ENCODE results near the gene RCAN1. TPM values are rescaled to one million over a fixed set of nuclear protein-coding genes. Genes with fewer than 3 reads are reported as not detected.

Gene RCAN1
- total RNA-seq, 1 experiment from 2014 or later = 9.7 TPM

- no peak overlapping the region for H3K9ac ChIP-seq (ENCODE audit: low read length)
- no peaks in the 10 kb centered on the region for H3K9me2 ChIP-seq (ENCODE audit: insufficient read depth)
- H3K4me2 ChIP-seq (ENCODE audit: low read length) = no peak overlapping the region
- H3K4me3 ChIP-seq (replicated peaks in 1 of 2; ENCODE audit: low read depth in 1 of 2, low read length in 2 of 2) = no peak overlapping the region
- no TSS peak for BruUV-seq (replicated peaks)
- no peaks in the 10 kb centered on the region for H3K36me3 ChIP-seq (ENCODE audit: control insufficient read depth in 1 of 2, insufficient read depth in 2 of 2, low read length in 2 of 2)
- RAD21 ChIA-PET (ENCODE audit: low non-redundant PET in 1 of 2, low total read pairs in 2 of 2, uncharacterized antibody in 2 of 2, unreplicated experiment in 2 of 2) = no interaction called here
- H2AFZ ChIP-seq (ENCODE audit: low read depth, low read length, poor library complexity, severe bottlenecking) = no peak overlapping the region
- CTCF ChIA-PET = no interaction called here
- H3K4me1 ChIP-seq (ENCODE audit: control insufficient read depth in 1 of 2, insufficient read depth in 2 of 2, low read length in 2 of 2) = no peaks in the 10 kb centered on the region
- H3K27ac ChIP-seq (ENCODE audit: low read depth, low read length) = no peak overlapping the region
- TF ChIP-seq POLR2A (IDR thresholded peaks at IDR 0.05; ENCODE audit: borderline replicate concordance, extremely low read depth, insufficient read depth, insufficient read length) (no peak), EZH2phosphoT487 (IDR thresholded peaks at IDR 0.05; ENCODE audit: borderline replicate concordance) (no peak), SIN3A (IDR thresholded peaks at IDR 0.05; ENCODE audit: low read depth) (no peak), CEBPB (IDR thresholded peaks at IDR 0.05; ENCODE audit: low read depth) (no peak), EZH2 (IDR thresholded peaks at IDR 0.05) (no peak), SP1 (IDR thresholded peaks at IDR 0.05; ENCODE audit: low read depth) (no peak), ELF1 (IDR thresholded peaks at IDR 0.05; ENCODE audit: borderline replicate concordance, low read depth) (no peak), RAD21 (IDR thresholded peaks at IDR 0.05; ENCODE audit: low read depth) (no peak), ZNF274 (IDR thresholded peaks at IDR 0.05; ENCODE audit: low read depth, low read length) (no peak), FOSL1 (IDR thresholded peaks at IDR 0.05; ENCODE audit: low read depth) (no peak), SRF (IDR thresholded peaks at IDR 0.05; ENCODE audit: low read depth) (no peak), MAX (IDR thresholded peaks at IDR 0.05) (no peak), CBX3 (IDR thresholded peaks at IDR 0.05; ENCODE audit: low read depth) (no peak), POLR2AphosphoS5 (IDR thresholded peaks at IDR 0.05; ENCODE audit: low read depth, low read length) (no peak)
- H4K20me1 ChIP-seq (ENCODE audit: insufficient read depth) = no peaks in the 10 kb centered on the region
- ATAC-seq (no peak), DNase-seq (ENCODE audit: low read depth, low spot score) (no peak)
- no peaks in the 10 kb centered on the region for H3K79me2 ChIP-seq (ENCODE audit: insufficient read depth, low read length)
- H3K9me3 ChIP-seq (ENCODE audit: control insufficient read depth in 1 of 2, insufficient read depth in 1 of 2, low read depth in 1 of 2, low read length in 2 of 2) = no peaks in the 10 kb centered on the region
- intact Hi-C loops (cut with micrococcal nuclease) = no loop called here
- POLR2A ChIA-PET = no interaction called here
- peaks cover 5% of the 10 kb centered on the region for H3K27me3 ChIP-seq (ENCODE audit: insufficient read depth, low read length)
These were observed 38.6 kb upstream of the RCAN1 start for GRCh38 chr21:34653522-34653921.

DNA sequence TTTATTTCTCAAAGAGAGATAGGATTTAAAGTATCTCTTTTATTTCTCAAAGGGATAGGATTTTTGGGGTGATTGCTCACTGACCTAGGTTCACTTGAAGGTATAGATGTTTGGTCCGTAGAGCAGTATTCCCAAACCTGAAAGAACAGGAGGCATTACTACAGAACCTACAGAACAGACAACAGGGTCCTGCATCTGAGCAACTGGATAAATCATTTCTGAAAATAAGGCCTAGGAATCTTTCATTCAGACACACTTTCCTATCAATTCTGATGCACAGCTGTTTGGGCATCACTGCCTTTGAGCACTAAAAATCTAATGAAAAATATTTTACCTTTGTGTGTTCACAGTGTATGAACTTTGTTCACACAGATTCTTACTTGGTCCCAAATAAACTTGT lies 36.7 kb upstream of the RCAN1 start:
- Histone ChIP-seq H3K4me3 (replicated peaks in 1 of 2; ENCODE audit: low read depth in 1 of 2, low read length in 2 of 2) (no peak overlapping the region), H3K27me3 (ENCODE audit: insufficient read depth, low read length) (peaks cover 6% of the 10 kb centered on the region), H3K9me2 (ENCODE audit: insufficient read depth) (no peaks in the 10 kb centered on the region), H3K4me1 (ENCODE audit: control insufficient read depth in 1 of 2, insufficient read depth in 2 of 2, low read length in 2 of 2) (no peaks in the 10 kb centered on the region), H2AFZ (ENCODE audit: low read depth, low read length, poor library complexity, severe bottlenecking) (no peak overlapping the region), H4K20me1 (ENCODE audit: insufficient read depth) (no peaks in the 10 kb centered on the region), H3K79me2 (ENCODE audit: insufficient read depth, low read length) (no peaks in the 10 kb centered on the region), H3K4me2 (ENCODE audit: low read length) (no peak overlapping the region), H3K9me3 (ENCODE audit: control insufficient read depth in 1 of 2, insufficient read depth in 1 of 2, low read depth in 1 of 2, low read length in 2 of 2) (no peaks in the 10 kb centered on the region), H3K9ac (ENCODE audit: low read length) (no peak overlapping the region), H3K27ac (ENCODE audit: low read depth, low read length) (no peak overlapping the region), H3K36me3 (ENCODE audit: control insufficient read depth in 1 of 2, insufficient read depth in 2 of 2, low read length in 2 of 2) (no peaks in the 10 kb centered on the region)
- intact Hi-C loops (cut with micrococcal nuclease) = no loop called here
- POLR2A ChIA-PET = no interaction called here
- CTCF ChIA-PET = interaction anchor here (1.3 kb wide), 1 partner anchor 20 kb away, joined by 3 read pairs; no protein-coding TSS in a partner anchor
- BruUV-seq (replicated peaks) = no TSS peak
- DNase-seq (ENCODE audit: low read depth, low spot score) (no peak), ATAC-seq (no peak)
- no peak for TF ChIP-seq EGR1 (IDR thresholded peaks at IDR 0.05; ENCODE audit: low read depth)
- no peak for TF ChIP-seq FOSL1 (IDR thresholded peaks at IDR 0.05; ENCODE audit: low read depth)
- TF ChIP-seq MAX (IDR thresholded peaks at IDR 0.05) = no peak
- TF ChIP-seq POLR2AphosphoS5 (IDR thresholded peaks at IDR 0.05; ENCODE audit: low read depth, low read length) = no peak
- no peak for TF ChIP-seq ZNF274 (IDR thresholded peaks at IDR 0.05; ENCODE audit: low read depth, low read length)
- TF ChIP-seq SP1 (IDR thresholded peaks at IDR 0.05; ENCODE audit: low read depth) = no peak
- TF ChIP-seq RAD21 (IDR thresholded peaks at IDR 0.05; ENCODE audit: low read depth) = no peak
- no peak for TF ChIP-seq JUND (IDR thresholded peaks at IDR 0.05)
- TF ChIP-seq, protein P1, sequence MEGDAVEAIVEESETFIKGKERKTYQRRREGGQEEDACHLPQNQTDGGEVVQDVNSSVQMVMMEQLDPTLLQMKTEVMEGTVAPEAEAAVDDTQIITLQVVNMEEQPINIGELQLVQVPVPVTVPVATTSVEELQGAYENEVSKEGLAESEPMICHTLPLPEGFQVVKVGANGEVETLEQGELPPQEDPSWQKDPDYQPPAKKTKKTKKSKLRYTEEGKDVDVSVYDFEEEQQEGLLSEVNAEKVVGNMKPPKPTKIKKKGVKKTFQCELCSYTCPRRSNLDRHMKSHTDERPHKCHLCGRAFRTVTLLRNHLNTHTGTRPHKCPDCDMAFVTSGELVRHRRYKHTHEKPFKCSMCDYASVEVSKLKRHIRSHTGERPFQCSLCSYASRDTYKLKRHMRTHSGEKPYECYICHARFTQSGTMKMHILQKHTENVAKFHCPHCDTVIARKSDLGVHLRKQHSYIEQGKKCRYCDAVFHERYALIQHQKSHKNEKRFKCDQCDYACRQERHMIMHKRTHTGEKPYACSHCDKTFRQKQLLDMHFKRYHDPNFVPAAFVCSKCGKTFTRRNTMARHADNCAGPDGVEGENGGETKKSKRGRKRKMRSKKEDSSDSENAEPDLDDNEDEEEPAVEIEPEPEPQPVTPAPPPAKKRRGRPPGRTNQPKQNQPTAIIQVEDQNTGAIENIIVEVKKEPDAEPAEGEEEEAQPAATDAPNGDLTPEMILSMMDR (IDR thresholded peaks at IDR 0.05 in 2 of 3, conservative IDR thresholded peaks at IDR 0.05 in 1 of 3; ENCODE audit: borderline replicate concordance in 1 of 3, insufficient read depth in 1 of 3, low read depth in 2 of 3, low read length in 2 of 3) = no peak
- RAD21 ChIA-PET (ENCODE audit: low non-redundant PET in 1 of 2, low total read pairs in 2 of 2, uncharacterized antibody in 2 of 2, unreplicated experiment in 2 of 2) = no interaction called here
